ENCODE results near the gene HMGCS1. TPM values are rescaled to one million over a fixed set of nuclear protein-coding genes. Genes with fewer than 3 reads are reported as not detected.

The HMGCS1 gene
- total RNA-seq (10 to 100 TPM; 27.2 to 42.9 TPM), polyA plus RNA-seq (ENCODE audit: insufficient read depth, low read depth, low replicate concordance) (47.5 TPM)
- long read RNA-seq, donor 1, transcript HMGCS1-204 (3 exons, 708 nt): minor isoform, 10 of 507 reads
- long read RNA-seq, donor 1, transcript HMGCS1-202 (10 exons, 3,466 nt): major isoform, 98 of 507 reads
- long read RNA-seq, donor 1, transcript HMGCS1-203 (2 exons, 950 nt): minor isoform, 20 of 507 reads
- long read RNA-seq, donor 1, transcript HMGCS1-201 (11 exons, 3,506 nt): minor isoform, 80 of 507 reads
- long read RNA-seq, donor 1, partial matches to known transcripts: 293 of 507 reads
- long read RNA-seq, donor 1, other reads (novel, unspliced or antisense): 6 of 507 reads
- long read RNA-seq, donor 2, transcript HMGCS1-201 (11 exons, 3,506 nt): minor isoform, 74 of 566 reads
- long read RNA-seq, donor 2, transcript HMGCS1-202 (10 exons, 3,466 nt): major isoform, 82 of 566 reads
- long read RNA-seq, donor 2, transcript HMGCS1-203 (2 exons, 950 nt): minor isoform, 19 of 566 reads
- long read RNA-seq, donor 2, transcript HMGCS1-204 (3 exons, 708 nt): minor isoform, 10 of 566 reads
- long read RNA-seq, donor 2, partial matches to known transcripts: 358 of 566 reads
- long read RNA-seq, donor 2, other reads (novel, unspliced or antisense): 20 of 566 reads

DNA sequence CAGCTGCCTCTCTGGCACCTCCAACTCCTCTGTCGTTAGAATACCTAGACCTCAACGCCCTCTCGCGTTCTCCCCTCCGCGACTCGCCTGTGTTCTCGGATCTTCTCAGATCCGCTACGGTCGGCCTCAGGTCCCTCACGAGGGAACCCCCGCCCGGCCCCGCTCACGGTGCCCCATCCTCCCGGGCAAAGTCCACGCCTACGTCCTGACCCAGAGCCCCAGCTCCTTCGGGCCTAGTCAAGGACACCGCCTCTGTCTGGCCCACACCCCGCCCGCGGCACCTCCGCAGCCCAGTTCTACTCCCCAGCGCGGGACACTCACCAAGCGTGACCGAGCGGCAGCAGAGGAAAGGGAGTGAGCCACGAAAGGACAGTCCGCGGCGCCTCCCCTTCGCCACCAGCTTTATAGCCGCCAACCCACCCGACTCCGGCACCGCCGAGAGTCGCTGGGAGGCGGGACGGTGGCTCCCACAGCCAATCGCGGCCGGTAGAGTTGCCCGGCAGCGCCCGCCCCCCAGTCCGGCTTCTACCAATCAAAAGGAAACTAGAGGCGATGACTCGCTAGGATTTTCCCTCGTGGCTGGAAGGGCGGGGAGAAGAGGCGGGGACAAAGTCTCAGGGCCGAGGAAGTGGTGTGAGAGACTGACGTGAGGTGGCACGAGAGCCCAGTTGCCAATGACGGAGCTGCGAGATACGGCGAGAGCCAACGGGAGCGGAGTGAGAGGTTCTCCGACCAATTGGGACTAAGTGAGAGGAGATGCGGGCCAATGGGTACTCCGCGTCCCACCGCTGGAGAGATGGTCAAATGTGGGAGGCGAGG, at the start of gene HMGCS1:
HMGCS1 (minus strand) TSS at position 378 of the 819 bp plus-strand sequence. CDS start 14,447 bp downstream, outside the sequence.
- WGBS, 2 donors: 1% methylated on average over 36 to 70 of the region's 70 CpGs
- intact Hi-C loops (cut with DNase I; ENCODE audit: low total_unique reads): no loop called here
- TF ChIP-seq POLR2A (IDR thresholded peaks at IDR 0.05): peak; percentile 91
- TF ChIP-seq, protein P1, sequence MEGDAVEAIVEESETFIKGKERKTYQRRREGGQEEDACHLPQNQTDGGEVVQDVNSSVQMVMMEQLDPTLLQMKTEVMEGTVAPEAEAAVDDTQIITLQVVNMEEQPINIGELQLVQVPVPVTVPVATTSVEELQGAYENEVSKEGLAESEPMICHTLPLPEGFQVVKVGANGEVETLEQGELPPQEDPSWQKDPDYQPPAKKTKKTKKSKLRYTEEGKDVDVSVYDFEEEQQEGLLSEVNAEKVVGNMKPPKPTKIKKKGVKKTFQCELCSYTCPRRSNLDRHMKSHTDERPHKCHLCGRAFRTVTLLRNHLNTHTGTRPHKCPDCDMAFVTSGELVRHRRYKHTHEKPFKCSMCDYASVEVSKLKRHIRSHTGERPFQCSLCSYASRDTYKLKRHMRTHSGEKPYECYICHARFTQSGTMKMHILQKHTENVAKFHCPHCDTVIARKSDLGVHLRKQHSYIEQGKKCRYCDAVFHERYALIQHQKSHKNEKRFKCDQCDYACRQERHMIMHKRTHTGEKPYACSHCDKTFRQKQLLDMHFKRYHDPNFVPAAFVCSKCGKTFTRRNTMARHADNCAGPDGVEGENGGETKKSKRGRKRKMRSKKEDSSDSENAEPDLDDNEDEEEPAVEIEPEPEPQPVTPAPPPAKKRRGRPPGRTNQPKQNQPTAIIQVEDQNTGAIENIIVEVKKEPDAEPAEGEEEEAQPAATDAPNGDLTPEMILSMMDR (IDR thresholded peaks at IDR 0.05): no peak
- Histone ChIP-seq H3K4me1 (peaks cover 8% of the 10 kb centered on the region), H3K27me3 (no peaks in the 10 kb centered on the region), H3K36me3 (ENCODE audit: low read depth, missing control alignments) (no peaks in the 10 kb centered on the region), H3K4me3 (peak within 1 kb of the TSS; percentile 93 to 94), H3K27ac (peak within 1 kb of the TSS; percentile 97 to 99), H3K9me3 (no peaks in the 10 kb centered on the region)
- peak; percentile 99 for DNase-seq

DNA sequence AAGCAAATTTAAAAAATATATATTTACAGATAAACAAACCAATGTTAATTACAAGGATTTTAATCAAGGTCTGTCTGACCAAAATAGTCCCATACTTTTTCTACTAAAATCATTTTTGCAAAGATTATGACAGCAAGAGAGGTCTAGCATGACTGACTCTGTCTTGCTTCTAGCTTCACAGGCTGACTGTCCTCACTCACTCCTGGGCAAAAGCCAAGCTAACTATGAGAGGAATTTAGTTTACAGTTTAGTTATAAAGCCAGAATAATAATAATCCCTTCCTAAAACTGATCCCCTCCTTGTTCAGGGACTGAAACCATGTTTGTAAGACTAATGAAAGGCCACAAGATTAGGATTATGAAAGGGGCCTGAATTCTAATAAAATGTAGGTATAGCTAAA, 45.5 kb upstream of the HMGCS1 start:
- Histone ChIP-seq H3K27me3 (no peaks in the 10 kb centered on the region), H3K27ac (no peak overlapping the region), H3K4me1 (no peaks in the 10 kb centered on the region), H3K9me3 (no peaks in the 10 kb centered on the region), H3K36me3 (ENCODE audit: low read depth, missing control alignments) (no peaks in the 10 kb centered on the region), H3K4me3 (no peak overlapping the region)
- intact Hi-C loops (cut with DNase I; ENCODE audit: low total_unique reads): no loop called here
- no peak for DNase-seq
- TF ChIP-seq, protein P1 (IDR thresholded peaks at IDR 0.05): no peak
- no peak for TF ChIP-seq POLR2A (IDR thresholded peaks at IDR 0.05)

DNA sequence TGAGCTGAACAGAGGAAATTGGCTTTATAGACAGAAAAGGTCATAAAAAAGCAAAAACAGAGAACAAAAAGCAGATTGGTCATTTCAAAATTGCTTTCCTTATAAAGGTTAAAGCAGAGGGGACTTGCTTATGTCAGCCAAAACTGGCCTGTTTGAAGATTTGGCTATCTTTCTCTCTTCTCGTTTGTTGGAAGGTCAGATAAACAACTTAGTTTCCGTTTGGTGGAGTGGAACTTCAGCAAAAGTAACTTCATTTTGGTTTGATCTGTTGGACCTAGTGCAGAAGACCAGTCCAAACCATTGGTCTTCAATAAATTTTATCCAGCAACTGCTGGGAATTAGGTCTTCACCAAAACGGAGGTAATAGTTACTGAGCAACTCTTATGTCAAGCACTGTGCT, 45.1 kb upstream of the HMGCS1 start:
- DNase-seq: no peak
- H3K4me3 ChIP-seq: no peak overlapping the region
- H3K27ac ChIP-seq: no peak overlapping the region
- H3K36me3 ChIP-seq (ENCODE audit: low read depth, missing control alignments): no peaks in the 10 kb centered on the region
- intact Hi-C loops (cut with DNase I; ENCODE audit: low total_unique reads): no loop called here
- TF ChIP-seq, protein P1 (IDR thresholded peaks at IDR 0.05): no peak
- TF ChIP-seq POLR2A (IDR thresholded peaks at IDR 0.05): no peak
- H3K27me3 ChIP-seq: no peaks in the 10 kb centered on the region
- 27 to 42% methylated on average over 3 of the region's 3 CpGs for WGBS, 2 donors
- no peaks in the 10 kb centered on the region for H3K9me3 ChIP-seq
- no peaks in the 10 kb centered on the region for H3K4me1 ChIP-seq

DNA sequence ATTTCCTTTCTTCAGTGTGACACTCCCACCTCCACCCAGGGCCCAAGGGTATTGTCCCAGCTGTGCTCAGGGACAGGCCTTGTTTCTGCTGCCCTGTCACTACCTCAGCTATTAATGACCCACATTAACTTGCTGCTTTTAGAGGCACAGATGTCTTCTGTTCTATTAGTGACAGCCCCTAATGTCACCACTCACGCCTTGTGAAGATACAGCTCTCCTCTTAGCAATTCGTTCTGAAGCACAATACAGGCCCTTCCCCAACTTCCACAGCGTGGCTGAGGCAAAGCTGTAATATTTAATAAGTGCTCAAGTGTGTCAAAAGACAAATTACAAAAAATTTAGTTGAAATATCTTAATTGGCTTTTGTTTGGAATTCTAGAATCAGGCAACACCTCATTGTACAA, 44.7 kb upstream of the HMGCS1 start:
- no peak for TF ChIP-seq POLR2A (IDR thresholded peaks at IDR 0.05)
- TF ChIP-seq, protein P1 (IDR thresholded peaks at IDR 0.05): no peak
- Histone ChIP-seq H3K9me3 (no peaks in the 10 kb centered on the region), H3K27me3 (no peaks in the 10 kb centered on the region), H3K27ac (no peak overlapping the region), H3K36me3 (ENCODE audit: low read depth, missing control alignments) (no peaks in the 10 kb centered on the region), H3K4me3 (no peak overlapping the region), H3K4me1 (no peaks in the 10 kb centered on the region)
- intact Hi-C loops (cut with DNase I; ENCODE audit: low total_unique reads): no loop called here
- 57 to 67% methylated on average over 3 of the region's 3 CpGs for WGBS, 2 donors
- DNase-seq: no peak
